Liver (tissue), 9 donors: Measurements from ENCODE around the gene BBS7. TPM values are rescaled to one million over a fixed set of nuclear protein-coding genes. Genes with fewer than 3 reads are reported as not detected.

ENCODE experiments used
- DNase-seq: peaks from one replicate; pipeline ENCODE4 v3.0.0-alpha.2; 2017; ENCODE audit warnings: low spot score
- H3K27ac ChIP-seq, 2 donors: one replicate each; pipeline ENCODE4 v1.7.0; 2013; ENCODE audit warnings: inconsistent platforms in 2 of 2, low read length in 2 of 2, control low read depth in 1 of 2, low read depth in 1 of 2, mild to moderate bottlenecking in 1 of 2
- H3K27me3 ChIP-seq, 4 donors: one replicate each; pipeline versions ENCODE4 v1.6.1 to v1.7.0; 2013; ENCODE audit warnings: low read length in 3 of 4, inconsistent platforms in 1 of 4, mild to moderate bottlenecking in 1 of 4, moderate library complexity in 1 of 4; ENCODE audit not compliant: control insufficient read depth in 4 of 4, insufficient read depth in 4 of 4
- H3K36me3 ChIP-seq, 4 donors: one replicate each; pipeline versions ENCODE4 v1.6.1 to v1.7.0; 2013; ENCODE audit warnings: low read length in 3 of 4, mild to moderate bottlenecking in 3 of 4, low read depth in 1 of 4, moderate library complexity in 1 of 4; ENCODE audit not compliant: control insufficient read depth in 4 of 4, insufficient read depth in 3 of 4
- H3K4me1 ChIP-seq, 4 donors: one replicate each; pipeline versions ENCODE4 v1.6.1 to v1.7.0; 2013; ENCODE audit warnings: low read length in 3 of 4, mild to moderate bottlenecking in 3 of 4, moderate library complexity in 1 of 4; ENCODE audit not compliant: control insufficient read depth in 4 of 4, insufficient read depth in 4 of 4
- H3K4me3 ChIP-seq, 3 donors: one replicate each; pipeline versions ENCODE4 v1.6.1 to v1.7.0; 2013; ENCODE audit warnings: low read length in 3 of 3, control low read depth in 1 of 3, low read depth in 1 of 3, mild to moderate bottlenecking in 1 of 3
- H3K9ac ChIP-seq, 2 donors: one replicate each; pipeline ENCODE4 v1.7.0; 2013; ENCODE audit warnings: low read length in 2 of 2, mild to moderate bottlenecking in 2 of 2, moderate library complexity in 2 of 2, control low read depth in 1 of 2, low read depth in 1 of 2
- H3K9me3 ChIP-seq, 4 donors: one replicate each; pipeline versions ENCODE4 v1.6.1 to v1.7.0; 2013; ENCODE audit warnings: low read length in 3 of 4; ENCODE audit not compliant: control insufficient read depth in 4 of 4
- ATF3 ChIP-seq: IDR thresholded peaks from 2 replicates; pipeline ENCODE4 v1.6.1; 2016; ENCODE audit warnings: antibody characterized with exemption
- CTCF ChIP-seq: fragments of 150-350 bp; IDR thresholded peaks from 2 replicates; pipeline ENCODE4 v1.5.1; 2017; ENCODE audit warnings: improper control_type of control experiment, low read depth, low read length; ENCODE audit not compliant: missing input control
- FOXA1 ChIP-seq: IDR thresholded peaks from 2 replicates; pipeline ENCODE4 v1.6.1; 2016; ENCODE audit warnings: antibody characterized with exemption
- FOXA2 ChIP-seq: IDR thresholded peaks from 2 replicates; pipeline ENCODE4 v1.6.1; 2016; ENCODE audit warnings: antibody characterized with exemption
- GABPA ChIP-seq, 2 donors: IDR thresholded peaks in 1 of 2; conservative IDR thresholded peaks in 1 of 2; 2 replicates each; pipeline ENCODE4 v1.6.1; 2016; ENCODE audit warnings: antibody characterized with exemption in 2 of 2, mild to moderate bottlenecking in 1 of 2, moderate library complexity in 1 of 2
- HNF4A ChIP-seq, 2 donors: conservative IDR thresholded peaks; 2 replicates each; pipeline ENCODE4 v1.6.1; 2016; ENCODE audit warnings: antibody characterized with exemption in 2 of 2, mild to moderate bottlenecking in 2 of 2
- HNF4G ChIP-seq: IDR thresholded peaks from 2 replicates; pipeline ENCODE4 v1.6.1; 2016; ENCODE audit warnings: antibody characterized with exemption
- JUND ChIP-seq, 2 donors: IDR thresholded peaks; 2 replicates each; pipeline ENCODE4 v1.6.1; 2016; ENCODE audit warnings: antibody characterized with exemption in 2 of 2
- MAX ChIP-seq: IDR thresholded peaks from 2 replicates; pipeline ENCODE4 v1.6.1; 2016; ENCODE audit warnings: antibody characterized with exemption
- NR2F2 ChIP-seq: IDR thresholded peaks from 2 replicates; pipeline ENCODE4 v1.6.1; 2016; ENCODE audit warnings: antibody characterized with exemption
- RAD21 ChIP-seq, 2 donors: IDR thresholded peaks; 2 replicates each; pipeline ENCODE4 v1.6.1; 2016; ENCODE audit warnings: antibody characterized with exemption in 2 of 2, mild to moderate bottlenecking in 2 of 2
- RXRA ChIP-seq, 2 donors: IDR thresholded peaks; 2 replicates each; pipeline ENCODE4 v1.6.1; 2017 to 2018; ENCODE audit warnings: antibody characterized with exemption in 2 of 2, mild to moderate bottlenecking in 1 of 2
- SP1 ChIP-seq: IDR thresholded peaks from 2 replicates; pipeline ENCODE4 v1.6.1; 2018; ENCODE audit warnings: antibody characterized with exemption, mild to moderate bottlenecking
- TAF1 ChIP-seq: conservative IDR thresholded peaks from 2 replicates; pipeline ENCODE4 v1.6.1; 2016; ENCODE audit warnings: antibody characterized with exemption, mild to moderate bottlenecking
- YY1 ChIP-seq: IDR thresholded peaks from 2 replicates; pipeline ENCODE4 v1.6.1; 2016; ENCODE audit warnings: antibody characterized with exemption, mild to moderate bottlenecking
- ZBTB33 ChIP-seq: IDR thresholded peaks from 2 replicates; pipeline ENCODE4 v1.6.1; 2016; ENCODE audit warnings: antibody characterized with exemption
- WGBS: extraction: QIAGEN DNeasy Blood & Tissue Kit; methylation state at CpG from one replicate; pipeline ENCODE4 v1.1.7; 2013; 5-methylcytosine and 5-hydroxymethylcytosine counted together
- polyA plus RNA-seq, 2 donors: library from polyadenylated mRNA; stranded (reverse) in 1 of 2; unstranded in 1 of 2; fragments of 200-250 nt in 1 of 2; fragments of >200 nt in 1 of 2; fragmentation: Nextera tagmentation in 1 of 2; extraction: Ambion mirVana in 1 of 2; gene quantifications; one replicate each; pipeline versions ENCODE4 v1.2.1 to v1.2.3, GENCODE V29; 2013 to 2015
- total RNA-seq, 2 donors: library from RNA; depleted of rRNA; stranded (reverse); fragments of >200 nt; gene quantifications; one replicate each; pipeline ENCODE4 v1.2.3, GENCODE V29; 2014
- donor health status: healthy.
- donor health status: healthy.
- donor health status: healthy.
- donor health status: healthy.
- donor health status: healthy.

BBS7 gene
- total and polyA plus RNA-seq, 4 donors, result 1.8 to 8.4 (median 3.1) TPM

GRCh38 chr4:121861426-121861825 is 8.8 kb downstream of the BBS7 start (continued):
- no peak for TF ChIP-seq ATF3

GRCh38 chr4:121860121-121860520 is 10.2 kb downstream of the BBS7 start:
- H3K36me3 ChIP-seq, result peaks cover 0 to 3% (median 2%) of the 10 kb centered on the region in 4 donors

GRCh38 chr4:121851354-121851753 is 18.9 kb downstream of the BBS7 start:
- DNase-seq, result no peak
- Histone ChIP-seq H3K27ac (no peak overlapping the region), H3K4me1 (no peaks in the 10 kb centered on the region), H3K4me3 (no peak overlapping the region), H3K9ac (no peak overlapping the region), H3K27me3 (no peaks in the 10 kb centered on the region), H3K36me3 (peaks cover 0 to 3% (median under 1%) of the 10 kb centered on the region in 4 donors), H3K9me3 (no peaks in the 10 kb centered on the region)
- TF ChIP-seq ATF3 (no peak), RAD21 (IDR thresholded peaks at IDR 0.05) (no peak), GABPA (IDR thresholded peaks at IDR 0.05 in 1 of 2, conservative IDR thresholded peaks at IDR 0.05 in 1 of 2) (no peak), YY1 (no peak), NR2F2 (no peak), FOXA2 (no peak)
- 100% methylated on average over 1 of the region's 1 CpG for WGBS

More at GRCh38 chr4:121860121-121860520, 10.2 kb downstream of the BBS7 start:
- DNase-seq, result no peak
- Histone ChIP-seq H3K27ac (no peak overlapping the region), H3K4me1 (no peaks in the 10 kb centered on the region), H3K4me3 (no peak overlapping the region), H3K9ac (no peak overlapping the region), H3K9me3 (no peaks in the 10 kb centered on the region), H3K27me3 (no peaks in the 10 kb centered on the region)
- no peak for TF ChIP-seq TAF1
- no peak for TF ChIP-seq CTCF
- no peak for TF ChIP-seq SP1
- TF ChIP-seq JUND (IDR thresholded peaks at IDR 0.05), result no peak
- no peak for TF ChIP-seq ATF3
- TF ChIP-seq RAD21 (IDR thresholded peaks at IDR 0.05), result no peak
- TF ChIP-seq HNF4A (conservative IDR thresholded peaks at IDR 0.05), result no peak
- TF ChIP-seq FOXA2, result no peak

- no peaks in the 10 kb centered on the region for H3K4me1 ChIP-seq
- H3K4me3 ChIP-seq, result no peak overlapping the region
- WGBS, result 91% methylated on average over 6 of the region's 6 CpGs
- DNase-seq, result no peak
- no peaks in the 10 kb centered on the region for H3K27me3 ChIP-seq
- H3K9me3 ChIP-seq, result no peaks in the 10 kb centered on the region
- H3K9ac ChIP-seq, result no peak overlapping the region
- peaks cover 0 to 8% (median 5%) of the 10 kb centered on the region in 4 donors for H3K36me3 ChIP-seq
- no peak overlapping the region for H3K27ac ChIP-seq
- TF ChIP-seq HNF4G (no peak), NR2F2 (no peak), RXRA (IDR thresholded peaks at IDR 0.05) (no peak), RAD21 (IDR thresholded peaks at IDR 0.05) (no peak), FOXA2 (no peak), HNF4A (conservative IDR thresholded peaks at IDR 0.05) (no peak), YY1 (no peak), GABPA (IDR thresholded peaks at IDR 0.05 in 1 of 2, conservative IDR thresholded peaks at IDR 0.05 in 1 of 2) (no peak), MAX (no peak), TAF1 (no peak), ZBTB33 (no peak), FOXA1 (no peak), CTCF (no peak), ATF3 (no peak)
Observed at GRCh38 chr4:121846662-121847061, 23.6 kb downstream of the BBS7 start.
